Spleen (tissue), 7 donors: ENCODE results near the gene PARD3.

ENCODE experiments used
- CTCF ChIP-seq, 11 experiments: fragments of 200-600 bp in 7 of 11; fragments of 450-650 bp in 4 of 11; sonication (generic) in 4 of 11; IDR thresholded peaks in 8 of 11; conservative IDR thresholded peaks in 3 of 11; 1 replicate in 7 of 11; 2 replicates in 4 of 11; pipeline versions ENCODE4 v1.4.0 to v1.8.0; 2016 to 2021; ENCODE audit warnings: antibody characterized with exemption in 11 of 11, inconsistent platforms in 4 of 11, mild to moderate bottlenecking in 1 of 11
- POLR2A ChIP-seq, 3 donors: fragments of 450-650 bp; IDR thresholded peaks; one replicate each; pipeline ENCODE4 v1.5.1; 2017; ENCODE audit warnings: antibody characterized with exemption in 3 of 3, mild to moderate bottlenecking in 1 of 3
- POLR2AphosphoS5 ChIP-seq, 3 donors: sonication (generic); formaldehyde crosslinking; IDR thresholded peaks; one replicate each; pipeline ENCODE4 v1.5.1; 2017; ENCODE audit warnings: antibody characterized with exemption in 3 of 3
- donor health status: DM: no; HTN: no; CAD: no; lungs with moderate emphysema.
- donor health status: DM: no; HTN: no; CAD: no.
- donor health status: DM: no; HTN: no; CAD: no.

- no peak for TF ChIP-seq CTCF (IDR thresholded peaks at IDR 0.05 in 8 of 11, conservative IDR thresholded peaks at IDR 0.05 in 3 of 11)
- no peak for TF ChIP-seq POLR2A (IDR thresholded peaks at IDR 0.05)
- TF ChIP-seq POLR2AphosphoS5 (IDR thresholded peaks at IDR 0.05) = no peak
These were observed 163.5 kb downstream of the PARD3 start for GRCh38 chr10:34651416-34652195.
